ENCODE measurements around the gene RAC3.

DNA sequence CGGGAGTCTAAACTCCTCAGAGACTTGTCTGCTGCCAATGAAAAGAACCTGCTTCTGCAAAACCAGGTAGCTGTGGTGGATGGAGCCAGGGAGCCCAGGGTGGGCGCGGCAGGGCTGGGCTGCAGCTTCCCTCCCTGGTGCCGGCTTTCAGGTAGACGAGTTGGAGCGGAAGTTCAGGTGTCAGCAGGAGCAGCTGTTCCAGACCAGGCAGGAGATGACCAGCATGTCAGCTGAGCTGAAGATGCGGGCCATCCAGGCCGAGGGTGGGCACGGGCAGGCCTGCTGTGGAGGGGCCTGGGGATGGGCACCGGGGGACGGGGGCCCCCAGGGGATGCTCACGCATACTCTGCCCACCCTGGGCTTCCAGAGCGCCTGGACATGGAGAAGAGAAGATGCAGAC is 3.2 kb upstream of the RAC3 start:
- TF ChIP-seq, protein P1, sequence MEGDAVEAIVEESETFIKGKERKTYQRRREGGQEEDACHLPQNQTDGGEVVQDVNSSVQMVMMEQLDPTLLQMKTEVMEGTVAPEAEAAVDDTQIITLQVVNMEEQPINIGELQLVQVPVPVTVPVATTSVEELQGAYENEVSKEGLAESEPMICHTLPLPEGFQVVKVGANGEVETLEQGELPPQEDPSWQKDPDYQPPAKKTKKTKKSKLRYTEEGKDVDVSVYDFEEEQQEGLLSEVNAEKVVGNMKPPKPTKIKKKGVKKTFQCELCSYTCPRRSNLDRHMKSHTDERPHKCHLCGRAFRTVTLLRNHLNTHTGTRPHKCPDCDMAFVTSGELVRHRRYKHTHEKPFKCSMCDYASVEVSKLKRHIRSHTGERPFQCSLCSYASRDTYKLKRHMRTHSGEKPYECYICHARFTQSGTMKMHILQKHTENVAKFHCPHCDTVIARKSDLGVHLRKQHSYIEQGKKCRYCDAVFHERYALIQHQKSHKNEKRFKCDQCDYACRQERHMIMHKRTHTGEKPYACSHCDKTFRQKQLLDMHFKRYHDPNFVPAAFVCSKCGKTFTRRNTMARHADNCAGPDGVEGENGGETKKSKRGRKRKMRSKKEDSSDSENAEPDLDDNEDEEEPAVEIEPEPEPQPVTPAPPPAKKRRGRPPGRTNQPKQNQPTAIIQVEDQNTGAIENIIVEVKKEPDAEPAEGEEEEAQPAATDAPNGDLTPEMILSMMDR (IDR thresholded peaks at IDR 0.05; ENCODE audit: insufficient read depth, low read depth, low read length) = no peak
- TF ChIP-seq EZH2 (IDR thresholded peaks at IDR 0.05; ENCODE audit: insufficient read depth, low read length) = no peak

All from astrocyte (in vitro differentiated cells and primary cell).